ENCODE measurements around the gene CCDC57.

- TF ChIP-seq REST (IDR thresholded peaks at IDR 0.05; ENCODE audit: borderline replicate concordance) (no peak), EZH2 (IDR thresholded peaks at IDR 0.05; ENCODE audit: borderline replicate concordance, insufficient read depth, low read length, poor library complexity, severe bottlenecking) (no peak)
- TF ChIP-seq, protein P1, sequence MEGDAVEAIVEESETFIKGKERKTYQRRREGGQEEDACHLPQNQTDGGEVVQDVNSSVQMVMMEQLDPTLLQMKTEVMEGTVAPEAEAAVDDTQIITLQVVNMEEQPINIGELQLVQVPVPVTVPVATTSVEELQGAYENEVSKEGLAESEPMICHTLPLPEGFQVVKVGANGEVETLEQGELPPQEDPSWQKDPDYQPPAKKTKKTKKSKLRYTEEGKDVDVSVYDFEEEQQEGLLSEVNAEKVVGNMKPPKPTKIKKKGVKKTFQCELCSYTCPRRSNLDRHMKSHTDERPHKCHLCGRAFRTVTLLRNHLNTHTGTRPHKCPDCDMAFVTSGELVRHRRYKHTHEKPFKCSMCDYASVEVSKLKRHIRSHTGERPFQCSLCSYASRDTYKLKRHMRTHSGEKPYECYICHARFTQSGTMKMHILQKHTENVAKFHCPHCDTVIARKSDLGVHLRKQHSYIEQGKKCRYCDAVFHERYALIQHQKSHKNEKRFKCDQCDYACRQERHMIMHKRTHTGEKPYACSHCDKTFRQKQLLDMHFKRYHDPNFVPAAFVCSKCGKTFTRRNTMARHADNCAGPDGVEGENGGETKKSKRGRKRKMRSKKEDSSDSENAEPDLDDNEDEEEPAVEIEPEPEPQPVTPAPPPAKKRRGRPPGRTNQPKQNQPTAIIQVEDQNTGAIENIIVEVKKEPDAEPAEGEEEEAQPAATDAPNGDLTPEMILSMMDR (IDR thresholded peaks at IDR 0.05; ENCODE audit: poor library complexity, severe bottlenecking), result no peak
Measured at GRCh38 chr17:82177761-82178498, 34.7 kb downstream of the CCDC57 start.

All from neural cell (in vitro differentiated cells).